HG03060 (cell line): ENCODE data around the gene TCAP.

ENCODE experiments used
- ATAC-seq: cut with Tn5 transposase; IDR thresholded peaks from one replicate; pipeline ENCODE4 v1.9.1; 2021; ENCODE audit warnings: low read depth, moderate number of reproducible peaks; ENCODE audit not compliant: unreplicated experiment

TCAP gene

DNA sequence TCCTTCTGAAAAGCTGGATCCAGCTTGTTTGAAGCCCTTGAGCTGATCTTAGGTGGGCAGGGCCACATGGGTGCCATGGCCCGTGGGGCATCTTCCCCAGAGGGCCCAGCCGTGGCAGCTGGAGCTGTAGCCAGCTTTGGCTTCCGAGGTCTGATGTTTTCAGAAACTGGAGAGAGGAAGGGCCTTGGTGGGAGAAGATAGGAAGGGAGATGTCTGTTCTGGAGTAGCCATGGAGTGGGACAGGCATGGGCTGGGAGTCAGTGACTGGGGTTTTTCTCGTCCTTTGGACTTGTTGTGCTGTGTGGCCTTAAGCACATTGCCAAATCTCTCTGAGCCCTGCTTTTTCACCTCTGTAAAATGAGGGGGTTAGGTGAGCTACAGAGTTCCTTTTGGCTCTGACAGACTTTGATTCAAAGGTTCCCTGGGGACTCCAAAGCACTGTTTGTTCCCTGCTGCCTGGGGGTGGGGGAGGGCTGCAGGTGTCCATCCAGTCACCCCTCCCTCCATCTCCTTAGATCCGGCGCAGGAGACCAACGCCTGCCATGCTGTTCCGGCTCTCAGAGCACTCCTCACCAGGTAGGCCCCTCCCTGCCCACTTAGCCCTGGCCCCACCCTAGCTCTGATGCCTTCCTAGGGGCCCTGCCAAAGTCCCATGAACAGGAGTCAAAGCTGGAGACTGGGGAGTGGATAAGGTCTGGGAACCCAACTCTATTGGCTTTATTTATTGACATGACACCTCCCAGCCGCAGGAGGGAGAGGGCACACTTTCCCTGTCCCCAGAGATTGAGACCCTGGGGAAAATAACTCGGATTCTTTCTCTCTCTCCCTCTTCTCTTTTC, 36.3 kb upstream of the TCAP start:
- ATAC-seq, result no peak

DNA sequence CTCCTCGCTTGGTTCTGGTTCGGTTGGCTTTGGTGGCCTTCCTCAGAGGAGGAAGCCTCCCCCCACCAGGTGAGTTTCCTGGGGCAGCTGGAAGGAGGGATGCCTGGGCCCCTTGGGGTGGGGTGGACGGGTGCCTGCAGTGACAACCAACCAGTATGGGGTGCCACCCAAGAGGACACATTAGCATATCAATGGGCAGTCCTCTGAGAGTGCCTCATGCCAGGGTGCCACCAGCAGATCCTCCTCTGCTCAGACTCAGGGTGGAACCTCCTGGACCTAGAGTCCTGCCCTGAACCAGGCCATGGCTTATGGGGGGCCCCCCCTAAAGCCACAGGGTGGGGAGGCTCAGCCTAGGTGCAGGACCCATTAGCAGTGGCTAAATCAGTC, 35.7 kb upstream of the TCAP start:
- no peak for ATAC-seq

DNA sequence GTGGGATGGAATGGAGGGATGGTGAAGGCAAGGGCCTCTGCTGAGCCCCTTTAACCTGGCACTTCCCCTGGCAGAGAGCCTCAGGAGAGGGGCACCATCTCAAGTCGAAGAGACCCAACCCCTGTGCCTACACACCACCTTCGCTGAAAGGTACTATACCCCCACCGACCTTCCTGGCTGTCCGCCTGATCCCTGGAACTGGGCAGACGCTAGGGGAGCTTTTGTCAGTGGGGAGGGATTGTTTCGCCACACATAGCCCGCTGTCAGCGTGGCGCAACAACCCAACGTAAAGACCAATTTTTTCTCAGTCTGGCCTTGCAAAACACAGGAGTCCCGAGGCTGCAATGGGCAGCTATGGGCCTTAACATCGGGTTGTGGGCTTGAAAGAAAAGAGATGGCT, 35.3 kb upstream of the TCAP start:
- no peak for ATAC-seq

DNA sequence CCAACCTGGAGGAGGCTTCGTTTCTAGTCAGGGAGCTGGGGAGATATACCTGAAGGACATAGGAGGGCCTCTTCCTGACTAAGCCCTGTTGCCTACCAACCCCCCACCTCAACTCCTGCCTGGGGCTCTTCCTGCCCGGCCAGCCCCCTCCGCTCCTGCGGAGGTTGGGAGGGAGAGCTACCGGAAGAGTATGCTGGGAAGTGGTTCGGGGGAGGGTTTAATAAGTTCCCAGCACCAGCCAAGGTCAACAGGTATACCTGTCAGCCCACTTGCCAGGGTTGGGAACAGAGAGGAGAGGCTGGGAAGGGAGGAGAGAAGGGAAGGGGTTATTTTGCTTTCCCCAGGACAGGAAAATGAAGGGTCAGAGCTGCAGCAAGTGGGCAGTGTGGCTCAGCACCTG, 33.7 kb upstream of the TCAP start:
- ATAC-seq, result no peak

DNA sequence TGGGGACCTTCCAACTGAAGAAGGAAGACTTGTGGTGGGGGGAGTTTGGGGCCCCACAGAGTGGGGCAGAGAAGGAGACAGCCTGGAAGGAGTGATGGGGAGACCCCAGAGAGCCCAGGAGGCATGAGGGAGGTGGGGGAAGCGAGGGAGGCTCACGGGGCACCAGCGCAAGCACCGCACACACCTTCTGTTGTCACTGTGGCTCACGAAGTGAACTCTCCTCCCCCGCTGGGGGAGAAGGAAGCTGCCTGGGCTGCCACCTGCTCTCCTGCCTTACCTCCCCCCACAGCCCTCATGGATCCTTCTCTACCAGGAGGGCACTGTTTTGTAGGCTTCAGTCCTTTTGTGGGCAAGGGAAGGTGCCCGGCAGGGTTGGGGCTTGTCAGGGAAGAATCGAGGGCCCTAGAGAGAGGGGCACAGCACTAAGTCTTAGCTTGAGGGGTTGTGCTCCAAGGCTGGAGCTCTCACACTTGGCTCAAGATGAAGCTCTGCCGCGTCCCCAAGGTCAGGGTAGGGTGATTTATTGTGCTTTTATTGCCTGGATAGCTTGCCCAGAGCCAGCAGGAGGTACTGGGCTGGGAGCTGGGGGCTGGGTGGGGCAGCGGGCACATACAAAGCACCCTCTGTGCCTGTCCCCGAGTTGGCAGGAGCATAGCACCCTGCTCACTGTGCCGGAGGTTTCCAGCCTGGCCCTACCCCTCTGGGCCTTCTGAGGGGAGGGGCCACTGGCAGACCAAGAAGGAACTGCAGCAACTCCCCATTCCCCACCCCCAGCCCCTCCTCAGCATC, 32.8 kb upstream of the TCAP start:
- ATAC-seq, result no peak

DNA sequence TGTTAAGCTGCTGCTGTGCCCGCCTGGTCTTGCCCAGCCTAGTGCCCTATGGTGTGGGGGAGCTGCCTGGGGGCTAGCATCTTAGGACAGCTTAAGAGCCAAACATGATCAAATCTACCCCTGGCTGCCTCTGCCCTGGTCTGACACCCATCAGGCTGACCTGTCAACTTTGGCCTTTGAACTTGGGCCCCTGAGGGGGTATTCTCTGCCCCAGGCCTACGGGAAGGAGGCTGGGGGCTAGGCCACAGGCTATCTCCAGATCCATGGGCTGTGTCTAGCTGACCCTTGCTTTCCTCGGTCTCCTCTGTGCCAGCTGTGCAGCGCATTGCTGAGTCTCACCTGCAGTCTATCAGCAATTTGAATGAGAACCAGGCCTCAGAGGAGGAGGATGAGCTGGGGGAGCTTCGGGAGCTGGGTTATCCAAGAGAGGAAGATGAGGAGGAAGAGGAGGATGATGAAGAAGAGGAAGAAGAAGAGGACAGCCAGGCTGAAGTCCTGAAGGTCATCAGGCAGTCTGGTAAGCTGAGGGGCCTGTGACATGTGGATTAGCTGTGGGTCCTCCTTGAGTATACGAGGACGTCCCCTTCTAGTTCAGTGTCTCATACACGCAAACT, 31.5 kb upstream of the TCAP start:
- ATAC-seq, result no peak

DNA sequence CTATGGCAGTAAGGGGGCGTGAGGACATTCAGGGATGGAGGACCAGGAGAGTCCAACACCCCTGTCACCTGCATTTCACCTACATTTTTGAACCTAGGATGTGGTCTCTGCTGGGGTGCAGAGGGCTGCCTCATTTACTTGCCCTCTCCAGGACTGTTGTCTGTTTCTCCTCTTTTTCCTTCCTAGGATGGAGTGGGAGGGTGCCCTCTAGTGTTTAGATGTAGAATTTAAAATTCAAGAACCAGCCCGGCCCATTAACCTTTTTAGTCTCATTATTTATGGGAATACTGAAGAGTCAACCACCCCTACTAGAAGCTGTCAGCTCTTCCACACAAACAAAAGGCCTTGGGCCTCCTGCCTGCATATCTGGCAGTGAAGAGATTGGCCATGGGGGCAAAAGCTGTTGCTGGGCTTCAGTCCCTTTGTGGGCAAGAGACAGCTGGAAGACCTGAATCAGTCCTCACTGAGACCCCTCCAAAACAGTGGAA, 30.7 kb upstream of the TCAP start:
- ATAC-seq, result no peak

DNA sequence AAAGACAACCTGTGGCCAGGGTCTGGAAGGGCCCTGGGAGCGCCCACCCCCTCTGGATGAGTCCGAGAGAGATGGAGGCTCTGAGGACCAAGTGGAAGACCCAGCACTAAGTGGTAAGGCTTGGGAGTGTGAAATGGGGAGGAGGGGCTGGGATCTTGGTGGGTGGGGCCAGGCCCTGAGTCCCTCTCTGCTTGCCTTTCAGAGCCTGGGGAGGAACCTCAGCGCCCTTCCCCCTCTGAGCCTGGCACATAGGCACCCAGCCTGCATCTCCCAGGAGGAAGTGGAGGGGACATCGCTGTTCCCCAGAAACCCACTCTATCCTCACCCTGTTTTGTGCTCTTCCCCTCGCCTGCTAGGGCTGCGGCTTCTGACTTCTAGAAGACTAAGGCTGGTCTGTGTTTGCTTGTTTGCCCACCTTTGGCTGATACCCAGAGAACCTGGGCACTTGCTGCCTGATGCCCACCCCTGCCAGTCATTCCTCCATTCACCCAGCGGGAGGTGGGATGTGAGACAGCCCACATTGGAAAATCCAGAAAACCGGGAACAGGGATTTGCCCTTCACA, 29.5 kb upstream of the TCAP start:
- no peak for ATAC-seq

DNA sequence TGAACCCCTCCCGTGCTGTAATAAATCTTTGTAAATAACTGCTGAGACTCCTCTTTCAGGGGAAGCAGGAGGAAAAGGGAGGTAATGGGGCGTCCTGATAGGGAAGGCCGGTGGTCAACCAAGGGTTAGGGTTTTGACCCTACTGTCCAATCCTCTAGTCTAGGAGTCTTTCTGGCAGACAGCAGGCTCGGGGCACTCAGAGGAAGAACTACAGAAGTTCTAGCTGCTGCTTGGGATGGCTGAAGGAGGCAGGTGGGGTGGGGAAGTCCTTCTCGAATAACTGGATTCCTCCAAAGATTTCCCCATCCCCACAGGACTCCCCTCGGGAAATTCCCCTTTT, 28.6 kb upstream of the TCAP start:
- no peak for ATAC-seq

DNA sequence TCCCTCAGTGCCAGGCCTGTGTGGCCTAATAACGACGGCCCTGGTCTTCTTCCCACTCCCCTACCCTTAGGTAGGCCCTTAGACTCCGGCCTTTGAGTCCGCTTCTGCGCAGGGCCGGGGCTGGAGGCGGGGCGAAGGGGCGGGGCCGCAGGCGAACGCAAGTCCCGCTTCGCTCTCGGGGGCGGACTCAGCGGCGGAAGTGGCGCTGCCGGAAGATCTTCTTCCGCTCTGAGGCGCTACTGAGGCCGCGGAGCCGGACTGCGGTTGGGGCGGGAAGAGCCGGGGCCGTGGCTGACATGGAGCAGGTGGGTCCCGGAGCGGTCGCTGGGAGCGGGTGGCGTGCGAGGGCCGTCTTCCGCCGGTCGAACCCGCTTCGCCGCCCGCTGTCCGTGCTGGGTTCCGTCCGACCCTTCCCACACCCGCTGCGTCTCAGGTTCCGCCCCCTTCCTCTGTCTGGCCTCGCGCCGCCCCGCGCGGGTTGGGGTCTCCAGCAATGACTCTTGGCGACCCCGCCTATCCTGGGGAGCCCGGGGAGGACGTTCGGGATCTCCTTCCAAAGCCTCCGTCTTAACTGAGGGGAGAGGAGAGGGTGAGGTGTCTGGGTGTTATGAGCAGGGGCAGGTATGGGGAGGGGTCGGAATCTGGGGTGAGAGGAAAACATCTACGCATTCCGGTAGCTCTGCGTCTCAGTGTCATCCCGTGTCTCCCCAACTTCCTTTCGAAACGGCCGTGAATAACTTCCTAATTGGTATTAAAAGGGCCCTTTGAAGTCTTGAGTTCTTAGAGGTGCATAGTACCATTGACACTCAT, 28.0 kb upstream of the TCAP start, which contains the start of gene STARD3:
STARD3 (plus strand) TSS at position 218 of the 810 bp plus-strand sequence. CDS start 16,388 bp downstream, outside the sequence.
- no peak for ATAC-seq

DNA sequence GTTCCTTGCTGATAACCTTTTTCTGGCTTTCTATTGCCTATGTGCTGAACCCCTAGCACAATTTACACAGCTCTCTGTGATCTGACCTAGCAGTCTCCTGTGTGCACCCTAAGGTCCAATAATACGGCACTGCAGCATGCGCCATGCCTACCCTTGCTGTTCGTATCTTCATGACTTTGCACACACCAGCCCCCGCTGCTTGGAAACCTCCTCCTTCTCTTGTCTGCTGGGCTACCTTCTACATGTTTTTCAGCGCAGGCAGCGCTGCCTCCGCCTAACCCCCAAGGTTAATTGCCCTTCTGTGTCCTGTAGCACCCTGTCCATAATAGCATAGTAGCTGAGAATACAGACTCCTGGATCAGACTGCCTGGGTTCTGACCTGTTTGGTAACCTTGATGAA, 26.8 kb upstream of the TCAP start:
- no peak for ATAC-seq

DNA sequence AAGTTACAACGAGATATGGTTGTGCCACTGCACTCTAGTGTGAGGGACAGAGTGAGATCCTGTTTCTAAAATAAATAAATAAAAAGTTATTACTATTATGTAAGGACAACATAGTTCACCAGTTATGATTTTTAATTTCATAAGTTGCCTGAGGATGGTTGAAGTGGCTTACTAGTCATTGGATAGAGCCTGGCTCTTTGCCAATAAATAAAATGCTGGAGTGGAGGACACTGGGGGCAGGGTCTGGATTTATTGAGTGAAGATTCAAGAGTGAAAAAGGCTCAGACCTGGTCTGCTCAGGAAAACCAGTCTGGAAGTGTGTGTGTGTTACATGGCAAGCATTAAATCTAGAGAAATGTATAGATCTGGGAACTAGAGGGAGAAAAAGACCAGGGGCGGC, 26.1 kb upstream of the TCAP start:
- no peak for ATAC-seq

DNA sequence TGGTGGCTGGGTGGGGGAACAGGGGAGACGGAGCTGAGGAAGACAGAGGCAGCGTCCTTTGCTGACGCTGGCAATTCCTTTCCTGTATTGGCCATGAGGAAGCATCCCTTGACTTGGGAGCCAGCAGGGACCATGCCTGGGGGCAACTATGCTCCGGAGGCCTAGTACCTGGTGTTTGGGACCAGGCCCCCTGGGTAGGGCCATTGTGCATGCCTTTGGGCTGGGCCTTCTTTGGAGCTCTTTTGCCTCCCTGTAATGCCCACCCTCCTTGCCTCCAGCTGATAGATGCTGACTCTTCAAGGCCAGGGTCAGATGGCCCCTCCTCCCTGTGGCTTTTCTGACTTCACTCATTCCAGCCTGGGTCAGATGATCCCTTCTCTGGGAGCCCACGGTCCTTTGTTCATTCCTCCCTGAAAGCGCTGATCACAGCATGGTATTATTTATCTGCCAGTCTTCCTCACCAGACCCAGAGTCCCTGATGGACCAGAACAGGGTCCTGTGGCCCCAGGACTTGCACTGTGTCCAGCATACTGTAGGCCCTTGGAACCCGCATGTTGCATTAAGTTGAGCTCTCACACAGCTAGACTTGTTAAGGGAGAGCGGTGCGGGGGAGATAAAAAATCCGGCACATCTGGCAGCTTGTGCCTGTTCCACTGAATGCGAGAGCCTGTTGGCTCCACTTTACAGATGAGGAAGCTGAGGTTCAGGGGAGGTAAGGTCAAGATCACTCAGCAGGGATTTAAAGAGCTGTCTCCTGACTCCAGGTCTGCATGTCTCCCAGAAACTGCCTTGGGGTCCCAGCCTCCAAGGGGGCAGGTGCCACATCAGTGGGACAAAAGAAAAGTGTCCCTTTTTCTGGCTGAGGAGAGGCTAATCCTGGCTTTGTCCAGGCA, 25.3 kb upstream of the TCAP start:
- no peak for ATAC-seq

DNA sequence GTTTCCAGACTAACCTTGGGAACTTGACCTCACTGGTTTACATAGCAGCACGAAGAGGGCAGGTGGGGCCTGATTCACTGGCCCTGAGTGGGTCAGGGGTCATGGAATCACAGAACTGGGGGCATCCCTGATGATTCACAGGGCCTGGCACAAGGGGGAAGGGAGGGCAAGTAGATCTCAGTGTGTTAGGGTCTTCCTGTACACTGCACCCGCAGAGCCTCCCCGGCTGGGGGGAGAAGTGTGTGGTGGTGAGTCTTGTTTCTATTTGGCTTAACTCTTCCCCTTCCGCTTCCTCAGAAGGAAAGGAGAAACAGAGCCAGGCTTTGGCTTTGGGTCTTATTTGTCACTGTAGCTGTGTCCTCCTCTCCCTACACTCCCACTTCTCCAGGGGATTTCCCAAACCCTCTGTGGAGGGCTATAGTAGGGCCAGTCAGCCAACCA, 24.5 kb upstream of the TCAP start:
- ATAC-seq, result no peak

DNA sequence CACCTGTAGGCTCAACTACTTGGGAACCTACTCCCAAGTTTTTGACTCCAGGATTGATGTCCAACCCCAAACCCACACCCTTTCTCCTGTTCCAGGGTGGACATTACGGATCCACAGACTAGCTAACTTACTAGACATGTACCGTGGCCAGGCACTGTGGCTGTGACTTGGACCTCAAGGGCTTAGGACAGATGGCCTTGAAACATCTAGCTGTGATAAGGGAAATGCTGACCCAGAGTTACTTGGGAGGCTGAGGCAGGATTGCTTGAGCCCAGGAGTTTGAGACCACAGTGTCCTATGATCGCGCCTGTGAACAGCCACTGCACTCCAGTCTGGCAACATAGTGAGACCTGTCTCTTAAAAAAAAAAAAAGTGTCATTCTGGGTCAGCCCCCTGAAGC, 24.1 kb upstream of the TCAP start:
- no peak for ATAC-seq

DNA sequence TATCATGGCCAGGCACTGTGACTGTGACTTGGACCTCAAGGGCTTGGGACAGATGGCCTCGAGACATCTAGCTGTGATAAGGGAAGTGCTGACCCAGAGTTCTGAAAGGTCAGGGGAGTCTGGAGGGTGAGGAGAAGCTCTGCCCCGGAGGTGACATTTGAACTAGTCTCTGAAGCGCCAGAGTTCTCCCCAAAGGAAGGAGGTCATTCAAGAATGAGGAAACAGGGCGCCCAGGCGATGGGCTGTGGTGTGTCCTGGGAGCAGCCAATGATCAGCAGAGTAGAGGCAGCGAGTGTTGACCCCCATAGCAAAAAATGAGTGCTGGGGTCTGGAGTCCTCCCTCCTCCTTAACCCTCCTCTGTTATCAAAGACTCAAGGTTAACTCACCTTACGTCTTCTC, 23.3 kb upstream of the TCAP start:
- ATAC-seq, result no peak

DNA sequence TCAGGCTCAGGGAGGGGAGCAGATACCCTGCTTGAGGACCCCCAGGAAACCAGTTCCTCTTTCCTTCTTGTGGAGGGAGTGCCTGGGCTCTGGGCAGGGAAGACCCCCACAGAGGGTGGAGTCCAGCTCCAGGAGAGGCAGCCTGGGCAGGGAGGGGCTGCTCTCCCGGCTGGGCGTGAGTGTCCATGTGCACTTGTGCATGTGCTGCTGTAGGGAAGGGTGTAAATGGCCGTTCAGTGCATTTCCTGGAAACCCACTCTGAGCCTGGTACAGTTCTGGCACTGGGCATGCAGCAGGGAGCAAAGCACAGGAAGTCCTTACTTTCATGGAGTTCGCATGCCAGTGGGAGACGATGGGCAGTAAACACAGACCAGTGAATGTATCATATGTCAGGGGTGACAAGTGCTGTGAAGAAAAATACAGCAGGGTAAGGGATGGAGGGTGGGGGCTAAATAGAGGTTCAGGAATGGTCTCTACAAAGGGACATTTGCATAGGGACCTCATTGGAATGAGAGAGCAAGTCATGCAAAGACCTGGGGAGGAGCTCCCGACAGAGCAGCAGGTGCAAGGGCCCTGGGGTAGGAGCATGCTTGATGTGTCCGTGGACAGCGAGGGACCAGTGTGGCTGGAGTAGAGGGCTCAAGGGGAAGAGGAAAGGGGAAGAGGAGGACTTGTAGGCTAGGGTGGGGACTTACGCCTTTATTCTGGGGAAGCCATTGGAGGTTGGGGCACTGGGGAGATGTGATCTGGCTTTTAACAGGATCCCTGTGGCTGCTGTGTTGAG, 22.7 kb upstream of the TCAP start:
- no peak for ATAC-seq

DNA sequence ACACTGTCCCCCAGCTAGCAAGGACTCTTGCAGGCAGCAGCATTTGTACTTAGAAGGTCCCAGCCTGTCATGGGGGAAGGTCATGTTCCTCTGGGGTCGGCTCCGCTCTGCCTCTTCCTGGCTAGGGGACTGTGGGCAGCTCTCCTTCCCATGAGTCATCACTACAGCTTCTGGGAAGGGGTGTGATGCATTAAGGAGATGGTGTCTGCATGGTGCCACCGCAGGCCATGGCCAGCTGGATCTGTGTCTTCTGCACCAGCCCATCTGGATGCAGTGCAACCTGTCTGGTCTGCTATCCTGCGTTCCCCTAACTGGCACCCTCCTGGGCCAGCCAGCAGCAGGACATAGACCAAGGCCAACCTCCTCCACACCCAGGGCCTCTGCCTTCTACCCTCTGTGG, 21.9 kb upstream of the TCAP start:
- no peak for ATAC-seq
